Transverse colon (tissue), 4 donors: ENCODE data around the gene SCRN3.

ENCODE experiments used
- CTCF ChIP-seq, 5 experiments: fragments of 200-600 bp in 3 of 5; fragments of 450-650 bp in 2 of 5; sonication (generic) in 3 of 5; IDR thresholded peaks; 1 replicate in 2 of 5; 2 replicates in 3 of 5; pipeline ENCODE4 v1.5.1; 2016 to 2017; ENCODE audit warnings: antibody characterized with exemption in 5 of 5, inconsistent platforms in 3 of 5, mild to moderate bottlenecking in 2 of 5, moderate library complexity in 1 of 5
- EP300 ChIP-seq: sonication (generic); formaldehyde crosslinking; IDR thresholded peaks from one replicate; pipeline ENCODE4 v1.6.1; 2017; ENCODE audit warnings: antibody characterized with exemption, low read depth
- POLR2A ChIP-seq: fragments of 450-650 bp; IDR thresholded peaks from one replicate; pipeline ENCODE4 v1.6.1; 2016; ENCODE audit warnings: antibody characterized with exemption, mild to moderate bottlenecking, moderate library complexity
- POLR2AphosphoS5 ChIP-seq, 3 donors: sonication (generic); formaldehyde crosslinking; IDR thresholded peaks; one replicate each; pipeline ENCODE4 v1.6.1; 2016; ENCODE audit warnings: antibody characterized with exemption in 3 of 3

- TF ChIP-seq CTCF (IDR thresholded peaks at IDR 0.05) = no peak
- no peak for TF ChIP-seq POLR2A
- TF ChIP-seq EP300 = no peak
- TF ChIP-seq POLR2AphosphoS5 (IDR thresholded peaks at IDR 0.05) = no peak
Measured at GRCh38 chr2:174400853-174401252, 5.3 kb downstream of the SCRN3 start.
